Peyer's patch (tissue), 4 donors: ENCODE data around the gene DAPP1. TPM values are rescaled to one million over a fixed set of nuclear protein-coding genes. Genes with fewer than 3 reads are reported as not detected.

Source experiments
- DNase-seq, 3 donors: peaks; one replicate each; pipeline ENCODE4 v3.0.0-alpha.2; 2017 to 2019
- H3K27ac ChIP-seq, 4 donors: fragments of 200-600 bp; sonication (generic); one replicate each; pipeline ENCODE4 v1.5.1; 2016 to 2019
- H3K27me3 ChIP-seq, 2 donors: fragments of 200-600 bp; sonication (generic); one replicate each; pipeline ENCODE4 v1.5.1; 2019
- H3K36me3 ChIP-seq, 3 donors: fragments of 200-600 bp; sonication (generic); one replicate each; pipeline ENCODE4 v1.5.1; 2016 to 2019
- H3K4me1 ChIP-seq, 4 donors: fragments of 200-600 bp; sonication (generic); one replicate each; pipeline ENCODE4 v1.5.1; 2016 to 2019
- H3K4me3 ChIP-seq, 4 donors: fragments of 200-600 bp; sonication (generic); 1 replicate in 3 of 4; 2 replicates in 1 of 4; pipeline ENCODE4 v1.5.1; 2016 to 2019; ENCODE audit warnings: mild to moderate bottlenecking in 1 of 4
- H3K9me3 ChIP-seq, 4 donors: fragments of 200-600 bp; sonication (generic); one replicate each; pipeline ENCODE4 v1.5.1; 2016 to 2019; ENCODE audit warnings: mild to moderate bottlenecking in 1 of 4
- CTCF ChIP-seq, 6 experiments: fragments of 450-650 bp in 4 of 6; fragments of 200-600 bp in 2 of 6; sonication (generic) in 1 of 6; IDR thresholded peaks; one replicate each; pipeline ENCODE4 v1.5.1; 2017 to 2019; ENCODE audit warnings: antibody characterized with exemption in 6 of 6, mild to moderate bottlenecking in 3 of 6, moderate library complexity in 1 of 6
- POLR2A ChIP-seq, 2 donors: fragments of 450-650 bp; IDR thresholded peaks; one replicate each; pipeline ENCODE4 v1.5.1; 2017; ENCODE audit warnings: antibody characterized with exemption in 2 of 2, mild to moderate bottlenecking in 2 of 2, moderate library complexity in 2 of 2
- total RNA-seq, 4 donors: library from RNA; depleted of rRNA; stranded (reverse); fragments of >200 nt; gene quantifications; one replicate each; pipeline ENCODE4 v1.1.0, GENCODE V29; 2016

The DAPP1 gene
- total RNA-seq, 4 donors from 2014 or later: 1.1 to 47.0 (median 5.0) TPM; not detected in 1

DNA sequence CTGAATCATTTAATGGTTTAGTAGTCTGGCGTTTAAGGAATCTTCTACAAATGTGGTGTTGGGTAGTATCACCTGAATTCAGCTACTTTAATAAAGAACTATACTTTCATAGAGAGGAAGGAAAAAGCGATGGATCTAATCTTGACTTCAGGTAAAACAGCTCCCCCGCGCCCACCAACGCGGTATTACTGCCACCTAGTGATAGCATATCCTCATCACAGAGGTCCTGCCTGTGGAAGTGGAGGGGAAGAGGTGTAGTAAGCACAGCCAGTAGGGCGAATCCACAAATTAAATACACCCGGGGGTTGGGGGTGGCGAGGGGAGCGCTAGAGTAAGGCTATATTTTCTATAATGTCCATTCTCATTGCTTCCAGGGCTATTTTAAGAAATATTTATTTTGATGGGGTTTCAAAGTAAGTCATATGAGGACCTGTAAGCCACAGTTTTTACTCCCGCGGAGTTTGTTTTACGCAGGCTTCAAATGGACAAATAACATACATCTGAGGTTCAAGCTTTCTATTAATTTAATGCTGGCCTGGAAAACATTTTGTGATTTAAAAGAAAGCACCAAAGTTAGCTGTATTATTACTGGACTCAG is 8.3 kb upstream of the DAPP1 start:
- Histone ChIP-seq H3K36me3 (no peaks in the 10 kb centered on the region), H3K27me3 (no peaks in the 10 kb centered on the region), H3K27ac (no peak overlapping the region), H3K9me3 (no peaks in the 10 kb centered on the region), H3K4me3 (no peak overlapping the region), H3K4me1 (no peaks in the 10 kb centered on the region)
- DNase-seq: peak; percentile 64 to 87 (median 64)
- TF ChIP-seq POLR2A (IDR thresholded peaks at IDR 0.05) (no peak), CTCF (IDR thresholded peaks at IDR 0.05) (peak; percentile 22 to 80 (median 74))

GRCh38 chr4:99809326-99809725 is 7.3 kb upstream of the DAPP1 start:
- TF ChIP-seq POLR2A (IDR thresholded peaks at IDR 0.05): no peak
- TF ChIP-seq CTCF (IDR thresholded peaks at IDR 0.05): no peak
- H3K27me3 ChIP-seq: no peaks in the 10 kb centered on the region
- H3K9me3 ChIP-seq: no peaks in the 10 kb centered on the region
- H3K4me1 ChIP-seq: no peaks in the 10 kb centered on the region
- no peak overlapping the region for H3K4me3 ChIP-seq
- no peak overlapping the region for H3K27ac ChIP-seq
- H3K36me3 ChIP-seq: no peaks in the 10 kb centered on the region
- DNase-seq: no peak

DNA sequence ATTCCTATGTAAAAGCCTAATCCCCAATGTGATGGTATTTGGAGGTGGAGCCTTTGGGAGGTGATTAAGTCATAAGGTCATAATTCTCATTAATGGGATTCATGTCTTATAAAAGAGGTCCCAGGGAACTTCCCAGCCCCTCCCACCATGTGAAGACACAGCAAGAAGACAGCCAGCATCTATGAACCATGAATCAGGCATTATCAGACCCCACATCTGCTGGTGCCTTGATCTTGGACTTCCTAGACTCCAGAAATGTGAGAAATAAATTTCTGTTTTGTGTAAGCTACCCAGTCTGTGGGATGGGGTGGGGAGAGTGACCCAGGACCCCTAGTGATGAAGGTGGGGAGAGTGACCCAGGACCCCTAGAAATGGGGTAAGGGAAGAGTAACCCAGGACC is 6.1 kb upstream of the DAPP1 start:
- no peak for DNase-seq
- peaks cover 0 to 9% (median 2%) of the 10 kb centered on the region in 4 donors for H3K4me1 ChIP-seq
- TF ChIP-seq CTCF (IDR thresholded peaks at IDR 0.05) (no peak), POLR2A (IDR thresholded peaks at IDR 0.05) (no peak)
- H3K36me3 ChIP-seq: no peaks in the 10 kb centered on the region
- no peaks in the 10 kb centered on the region for H3K27me3 ChIP-seq
- H3K4me3 ChIP-seq: no peak overlapping the region
- H3K9me3 ChIP-seq: no peaks in the 10 kb centered on the region
- no peak overlapping the region for H3K27ac ChIP-seq

DNA sequence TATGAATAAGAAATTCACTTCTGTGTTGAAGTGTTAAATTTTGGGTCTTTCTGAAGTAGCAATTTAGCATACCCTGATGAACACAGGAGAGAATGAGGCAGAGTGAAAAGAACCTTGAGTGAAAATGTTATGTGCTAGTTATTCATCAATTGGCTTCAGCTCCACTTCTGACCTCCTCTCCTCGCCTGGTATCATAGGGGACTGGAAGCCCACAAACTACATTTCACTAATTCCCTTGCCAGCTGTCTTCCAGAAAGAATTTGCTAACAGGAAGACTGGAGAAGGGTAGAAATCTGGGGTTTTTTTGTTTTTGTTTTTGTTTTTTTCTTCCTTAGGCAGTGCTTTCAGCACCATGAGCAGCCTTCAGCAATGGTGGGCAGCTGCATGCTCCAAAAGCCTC is 5.5 kb upstream of the DAPP1 start:
- no peak overlapping the region for H3K4me3 ChIP-seq
- TF ChIP-seq POLR2A (IDR thresholded peaks at IDR 0.05) (no peak), CTCF (IDR thresholded peaks at IDR 0.05) (no peak)
- peaks cover 0 to 13% (median 5%) of the 10 kb centered on the region in 4 donors for H3K4me1 ChIP-seq
- no peaks in the 10 kb centered on the region for H3K36me3 ChIP-seq
- DNase-seq: no peak
- H3K9me3 ChIP-seq: no peaks in the 10 kb centered on the region
- H3K27me3 ChIP-seq: no peaks in the 10 kb centered on the region
- no peak overlapping the region for H3K27ac ChIP-seq

GRCh38 chr4:99811850-99812249 is 4.8 kb upstream of the DAPP1 start:
- H3K27me3 ChIP-seq: no peaks in the 10 kb centered on the region
- peak in 2 of 3 donors; percentile 37 to 62 for DNase-seq
- TF ChIP-seq POLR2A (IDR thresholded peaks at IDR 0.05) (no peak), CTCF (IDR thresholded peaks at IDR 0.05) (peak; percentile 37 to 72 (median 66))

More at GRCh38 chr4:99811850-99812249, 4.8 kb upstream of the DAPP1 start:
- no peaks in the 10 kb centered on the region for H3K9me3 ChIP-seq
- H3K4me1 ChIP-seq: peaks cover 0 to 13% (median 6%) of the 10 kb centered on the region in 4 donors
- no peak overlapping the region for H3K27ac ChIP-seq
- H3K36me3 ChIP-seq: no peaks in the 10 kb centered on the region
- H3K4me3 ChIP-seq: no peak overlapping the region
